Neural cell (in vitro differentiated cells): ENCODE data around the gene TTLL12. TPM values are rescaled to one million over a fixed set of nuclear protein-coding genes. Genes with fewer than 3 reads are reported as not detected.

Source experiments
- H2AFZ ChIP-seq: fragments of 200-600, 300-800 bp; sonication (generic), shearing (Covaris generic); 2 replicates; pipeline ENCODE4 v1.6.0; 2014; ENCODE audit warnings: low read depth, mild to moderate bottlenecking, antibody characterized with exemption, low read length, moderate library complexity
- H3F3A ChIP-seq: fragments of 200-600 bp; shearing (Covaris generic); 2 replicates; pipeline ENCODE4 v1.6.1; 2016; ENCODE audit warnings: mild to moderate bottlenecking, moderate library complexity, mixed read lengths, antibody characterized with exemption, low read length; ENCODE audit not compliant: insufficient read depth, poor library complexity, severe bottlenecking
- H3K27ac ChIP-seq: fragments of 200-600, 300-800 bp; sonication (generic), shearing (Covaris generic); 2 replicates; pipeline ENCODE4 v1.5.1; 2014; ENCODE audit warnings: mild to moderate bottlenecking, low read length, moderate library complexity
- H3K27me3 ChIP-seq: fragments of 300-800, 200-600 bp; sonication (generic), shearing (Covaris generic); 2 replicates; pipeline ENCODE4 v1.6.0; 2014; ENCODE audit warnings: mild to moderate bottlenecking, low read depth, low read length, moderate library complexity; ENCODE audit not compliant: insufficient read depth
- H3K36me3 ChIP-seq: fragments of 300-800, 200-600 bp; sonication (generic), shearing (Covaris generic); 2 replicates; pipeline ENCODE4 v1.5.1; 2014; ENCODE audit warnings: mild to moderate bottlenecking, antibody characterized with exemption, low read length, moderate library complexity; ENCODE audit not compliant: insufficient read depth
- H3K4me2 ChIP-seq: fragments of 300-800, 200-600 bp; sonication (generic), shearing (Covaris generic); 2 replicates; pipeline ENCODE4 v1.6.0; 2014; ENCODE audit warnings: mild to moderate bottlenecking, low read length
- H3K4me3 ChIP-seq: fragments of 300-800, 200-600 bp; sonication (generic), shearing (Covaris generic); 2 replicates; pipeline ENCODE4 v1.5.1; 2014; ENCODE audit warnings: mild to moderate bottlenecking, low read length, moderate library complexity
- H3K79me2 ChIP-seq: fragments of 200-600 bp; shearing (Covaris generic); replicated peaks from 2 replicates; pipeline ENCODE4 v1.6.0; 2014; ENCODE audit warnings: mild to moderate bottlenecking, low read length, moderate library complexity; ENCODE audit not compliant: insufficient read depth
- H3K9ac ChIP-seq: fragments of 300-800, 200-600 bp; sonication (generic), shearing (Covaris generic); 2 replicates; pipeline ENCODE4 v1.6.1; 2016; ENCODE audit warnings: mild to moderate bottlenecking, low read length, mixed read lengths
- H3K9me2 ChIP-seq: fragments of 200-600 bp; shearing (Covaris generic); 2 replicates; pipeline ENCODE4 v1.6.1; 2016; ENCODE audit warnings: mild to moderate bottlenecking, low read length, mixed read lengths; ENCODE audit not compliant: insufficient read depth
- H3K9me3 ChIP-seq: fragments of 200-600, 300-800 bp; sonication (generic), shearing (Covaris generic); 2 replicates; pipeline ENCODE4 v1.6.1; 2016; ENCODE audit warnings: mild to moderate bottlenecking, mixed run types, low read length, moderate library complexity, mixed read lengths
- H4K20me1 ChIP-seq: fragments of 200-600 bp; shearing (Covaris generic); 2 replicates; pipeline ENCODE4 v1.6.1; 2016; ENCODE audit warnings: mild to moderate bottlenecking, mixed run types; ENCODE audit not compliant: insufficient read depth
- EP300 ChIP-seq: fragments of 450-650 bp; conservative IDR thresholded peaks from 2 replicates; pipeline ENCODE4 v1.6.1; 2014; ENCODE audit warnings: antibody characterized with exemption, mild to moderate bottlenecking, moderate library complexity; ENCODE audit not compliant: poor library complexity, severe bottlenecking
- EZH2 ChIP-seq: fragments of 200-600, 300-800 bp; shearing (Covaris generic), sonication (generic); IDR thresholded peaks from 2 replicates; pipeline ENCODE4 v1.6.1; 2014; ENCODE audit warnings: antibody characterized with exemption, low read length, borderline replicate concordance, mild to moderate bottlenecking; ENCODE audit not compliant: insufficient read depth, poor library complexity, severe bottlenecking
- MXI1 ChIP-seq: fragments of 450-650 bp; conservative IDR thresholded peaks from 2 replicates; pipeline ENCODE4 v1.6.1; 2014; ENCODE audit warnings: antibody characterized with exemption, mild to moderate bottlenecking; ENCODE audit not compliant: poor library complexity, severe bottlenecking
- POLR2AphosphoS5 ChIP-seq: IDR thresholded peaks from 2 replicates; pipeline ENCODE4 v1.6.1; 2012
- RAD21 ChIP-seq: fragments of 450-650 bp; conservative IDR thresholded peaks from 2 replicates; pipeline ENCODE4 v1.6.1; 2014; ENCODE audit warnings: antibody characterized with exemption, mild to moderate bottlenecking, moderate library complexity
- SMC3 ChIP-seq: fragments of 450-650 bp; conservative IDR thresholded peaks from 2 replicates; pipeline ENCODE4 v1.6.1; 2014; ENCODE audit warnings: antibody characterized with exemption, mild to moderate bottlenecking, moderate library complexity; ENCODE audit not compliant: poor library complexity
- TAF1 ChIP-seq: IDR thresholded peaks from 2 replicates; pipeline ENCODE4 v1.6.1; 2012; ENCODE audit warnings: low read depth
- polyA plus RNA-seq: library from polyadenylated mRNA; depleted of rRNA; stranded (reverse); fragments of >200 nt; gene quantifications from 2 replicates; pipeline ENCODE4 v1.2.3, GENCODE V29; 2014
- TF ChIP-seq, protein P1 (sequence below): fragments of 450-650 bp; IDR thresholded peaks from 2 replicates; pipeline ENCODE4 v1.5.1; 2014; ENCODE audit warnings: antibody characterized with exemption, mild to moderate bottlenecking, moderate library complexity; ENCODE audit not compliant: poor library complexity, severe bottlenecking
- TF ChIP-seq, protein P2 (sequence below): IDR thresholded peaks from 2 replicates; pipeline ENCODE4 v1.6.1; 2012; ENCODE audit warnings: borderline replicate concordance

The TTLL12 gene
- polyA plus RNA-seq, 1 donor from 2014 or later, result 22.2 TPM

DNA sequence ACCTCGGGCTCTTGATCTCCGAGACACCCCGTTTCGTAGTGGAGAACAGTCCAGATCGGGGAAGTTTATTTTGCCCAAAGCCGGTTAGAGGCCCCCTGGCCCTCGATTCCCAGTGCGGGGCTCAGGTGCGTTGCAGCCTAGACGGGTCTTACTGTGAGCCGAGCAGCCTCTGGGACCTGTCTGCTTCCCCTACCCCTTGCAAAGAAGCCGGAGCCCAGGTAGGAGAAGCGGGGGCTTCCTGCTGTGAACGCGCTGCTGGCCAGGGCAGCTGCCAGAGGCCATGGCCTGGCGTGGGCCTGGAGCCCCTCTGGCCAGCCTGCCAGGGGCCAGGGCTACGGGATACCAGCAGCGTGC, 35.0 kb downstream of the TTLL12 start:
- no peak overlapping the region for H3K27ac ChIP-seq
- no peaks in the 10 kb centered on the region for H3K79me2 ChIP-seq
- no peaks in the 10 kb centered on the region for H3K9me2 ChIP-seq
- H3K36me3 ChIP-seq, result no peaks in the 10 kb centered on the region
- no peak overlapping the region for H2AFZ ChIP-seq
- H3K9me3 ChIP-seq, result no peaks in the 10 kb centered on the region
- no peak overlapping the region for H3K4me3 ChIP-seq
- H3K9ac ChIP-seq, result no peak overlapping the region
- H4K20me1 ChIP-seq, result no peaks in the 10 kb centered on the region
- no peak overlapping the region for H3K4me2 ChIP-seq
- TF ChIP-seq SMC3 (no peak), EP300 (no peak), TAF1 (no peak), POLR2AphosphoS5 (no peak), EZH2 (no peak), RAD21 (no peak), MXI1 (no peak)
- TF ChIP-seq, protein P1, sequence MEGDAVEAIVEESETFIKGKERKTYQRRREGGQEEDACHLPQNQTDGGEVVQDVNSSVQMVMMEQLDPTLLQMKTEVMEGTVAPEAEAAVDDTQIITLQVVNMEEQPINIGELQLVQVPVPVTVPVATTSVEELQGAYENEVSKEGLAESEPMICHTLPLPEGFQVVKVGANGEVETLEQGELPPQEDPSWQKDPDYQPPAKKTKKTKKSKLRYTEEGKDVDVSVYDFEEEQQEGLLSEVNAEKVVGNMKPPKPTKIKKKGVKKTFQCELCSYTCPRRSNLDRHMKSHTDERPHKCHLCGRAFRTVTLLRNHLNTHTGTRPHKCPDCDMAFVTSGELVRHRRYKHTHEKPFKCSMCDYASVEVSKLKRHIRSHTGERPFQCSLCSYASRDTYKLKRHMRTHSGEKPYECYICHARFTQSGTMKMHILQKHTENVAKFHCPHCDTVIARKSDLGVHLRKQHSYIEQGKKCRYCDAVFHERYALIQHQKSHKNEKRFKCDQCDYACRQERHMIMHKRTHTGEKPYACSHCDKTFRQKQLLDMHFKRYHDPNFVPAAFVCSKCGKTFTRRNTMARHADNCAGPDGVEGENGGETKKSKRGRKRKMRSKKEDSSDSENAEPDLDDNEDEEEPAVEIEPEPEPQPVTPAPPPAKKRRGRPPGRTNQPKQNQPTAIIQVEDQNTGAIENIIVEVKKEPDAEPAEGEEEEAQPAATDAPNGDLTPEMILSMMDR, result no peak
- TF ChIP-seq, protein P2, sequence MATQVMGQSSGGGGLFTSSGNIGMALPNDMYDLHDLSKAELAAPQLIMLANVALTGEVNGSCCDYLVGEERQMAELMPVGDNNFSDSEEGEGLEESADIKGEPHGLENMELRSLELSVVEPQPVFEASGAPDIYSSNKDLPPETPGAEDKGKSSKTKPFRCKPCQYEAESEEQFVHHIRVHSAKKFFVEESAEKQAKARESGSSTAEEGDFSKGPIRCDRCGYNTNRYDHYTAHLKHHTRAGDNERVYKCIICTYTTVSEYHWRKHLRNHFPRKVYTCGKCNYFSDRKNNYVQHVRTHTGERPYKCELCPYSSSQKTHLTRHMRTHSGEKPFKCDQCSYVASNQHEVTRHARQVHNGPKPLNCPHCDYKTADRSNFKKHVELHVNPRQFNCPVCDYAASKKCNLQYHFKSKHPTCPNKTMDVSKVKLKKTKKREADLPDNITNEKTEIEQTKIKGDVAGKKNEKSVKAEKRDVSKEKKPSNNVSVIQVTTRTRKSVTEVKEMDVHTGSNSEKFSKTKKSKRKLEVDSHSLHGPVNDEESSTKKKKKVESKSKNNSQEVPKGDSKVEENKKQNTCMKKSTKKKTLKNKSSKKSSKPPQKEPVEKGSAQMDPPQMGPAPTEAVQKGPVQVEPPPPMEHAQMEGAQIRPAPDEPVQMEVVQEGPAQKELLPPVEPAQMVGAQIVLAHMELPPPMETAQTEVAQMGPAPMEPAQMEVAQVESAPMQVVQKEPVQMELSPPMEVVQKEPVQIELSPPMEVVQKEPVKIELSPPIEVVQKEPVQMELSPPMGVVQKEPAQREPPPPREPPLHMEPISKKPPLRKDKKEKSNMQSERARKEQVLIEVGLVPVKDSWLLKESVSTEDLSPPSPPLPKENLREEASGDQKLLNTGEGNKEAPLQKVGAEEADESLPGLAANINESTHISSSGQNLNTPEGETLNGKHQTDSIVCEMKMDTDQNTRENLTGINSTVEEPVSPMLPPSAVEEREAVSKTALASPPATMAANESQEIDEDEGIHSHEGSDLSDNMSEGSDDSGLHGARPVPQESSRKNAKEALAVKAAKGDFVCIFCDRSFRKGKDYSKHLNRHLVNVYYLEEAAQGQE, result no peak
- peaks cover 16% of the 10 kb centered on the region for H3K27me3 ChIP-seq
- no peaks in the 10 kb centered on the region for H3F3A ChIP-seq

DNA sequence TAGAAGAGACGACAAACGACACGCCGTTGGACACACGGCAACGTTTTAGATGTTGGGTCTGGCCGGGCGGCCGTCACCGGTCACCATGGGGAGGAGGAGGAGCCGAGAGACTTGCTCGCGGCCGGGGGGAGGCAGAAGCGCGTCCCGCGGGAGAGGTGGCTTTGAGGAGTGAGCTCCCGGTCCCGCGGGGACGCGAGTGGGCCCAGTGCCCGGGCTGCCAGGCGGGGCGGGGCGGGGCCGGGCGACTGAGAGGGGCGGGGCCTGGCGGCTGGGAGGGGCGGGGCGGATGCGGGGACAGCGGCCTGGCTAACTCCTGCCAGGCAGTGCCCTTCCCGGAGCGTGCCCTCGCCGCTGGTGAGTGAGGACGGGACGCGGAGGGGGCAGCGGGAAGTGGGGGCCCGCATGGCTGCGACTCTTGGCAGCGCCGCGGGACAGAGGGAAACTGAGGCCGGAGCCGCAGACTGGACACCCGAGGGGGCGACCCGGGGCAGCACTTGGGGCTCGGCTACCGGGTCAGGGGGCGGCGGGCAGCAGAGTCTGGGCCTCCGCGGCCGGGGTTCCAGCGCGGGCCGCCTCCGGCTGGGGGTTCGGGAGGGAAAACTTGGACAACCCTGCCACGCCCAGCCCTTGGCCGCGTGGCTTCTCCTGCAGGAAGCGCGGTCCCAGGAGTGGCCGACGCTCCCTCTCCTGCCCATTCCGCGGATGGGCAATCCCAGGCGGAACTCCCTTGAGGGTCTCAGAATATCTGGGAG, 35.5 kb downstream of the TTLL12 start, which contains the start of gene TSPO:
TSS of gene TSPO (plus strand) at position 309 of the 752 bp plus-strand sequence. CDS start 7,680 bp downstream, outside the sequence.
- H3K9me2 ChIP-seq, result no peaks in the 10 kb centered on the region
- H2AFZ ChIP-seq, result no peak within 1 kb of the TSS
- no peaks in the 10 kb centered on the region for H3F3A ChIP-seq
- H3K27me3 ChIP-seq, result peaks cover 16% of the 10 kb centered on the region
- no peaks in the 10 kb centered on the region for H3K36me3 ChIP-seq
- H3K4me3 ChIP-seq, result no peak within 1 kb of the TSS
- no peaks in the 10 kb centered on the region for H3K79me2 ChIP-seq
- H3K9me3 ChIP-seq, result no peaks in the 10 kb centered on the region
- H3K9ac ChIP-seq, result no peak within 1 kb of the TSS
- no peak within 1 kb of the TSS for H3K27ac ChIP-seq
- no peak within 1 kb of the TSS for H3K4me2 ChIP-seq
- TF ChIP-seq POLR2AphosphoS5, result no peak
- TF ChIP-seq, protein P2, result no peak
- no peaks in the 10 kb centered on the region for H4K20me1 ChIP-seq
